Stimulated activated CD4-positive, alpha-beta T cell treated with anti-CD3 and anti-CD28 coated beads, Interleukin-15, amount 100 ng/mL, for 24 hours (primary cell): Measurements from ENCODE around the gene NTM.
"Not testable (repeated sequence)": the region's sequence is repeated elsewhere in the genome, so short reads cannot be mapped to it uniquely, and the experiment has no call there.

Source experiments
- DNase-seq: peaks from one replicate; pipeline ENCODE4 v3.0.0-alpha.2; 2020

Gene NTM

GRCh38 chr11:131370090-131370751, at the start of gene NTM:
Gene NTM, plus strand, starts transcription at chr11:131370615.
- DNase-seq = no peak

GRCh38 chr11:131324921-131325570, 45.4 kb upstream of the NTM start:
- no peak for DNase-seq

- no peak for DNase-seq
These were observed 43.6 kb upstream of the NTM start for GRCh38 chr11:131326829-131327228.

GRCh38 chr11:131327421-131327820, 43.0 kb upstream of the NTM start:
- DNase-seq = no peak

GRCh38 chr11:131328843-131329242, 41.6 kb upstream of the NTM start:
- no peak for DNase-seq

GRCh38 chr11:131331010-131331409, 39.4 kb upstream of the NTM start:
- DNase-seq = no peak

- no peak for DNase-seq
These were observed 38.9 kb upstream of the NTM start for GRCh38 chr11:131331546-131331945.

DNA sequence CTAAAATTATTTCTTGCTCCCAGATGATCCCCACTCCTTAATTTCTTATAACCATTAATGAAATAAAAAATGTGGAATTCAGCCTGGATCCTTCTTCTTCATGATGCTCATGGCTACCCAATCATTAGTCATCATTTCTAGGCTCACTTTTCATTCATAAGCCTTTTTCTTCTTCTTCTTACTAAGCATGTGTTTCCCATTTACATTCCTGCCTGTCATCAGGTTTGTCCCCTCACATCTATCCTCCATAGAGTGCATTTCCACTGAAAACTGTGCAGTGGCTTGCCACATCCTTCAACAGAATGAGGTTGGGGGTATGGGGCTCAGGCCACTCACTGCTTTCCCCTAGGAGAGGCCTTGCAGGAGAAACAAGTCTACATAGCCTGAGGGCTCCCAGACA, 35.8 kb upstream of the NTM start:
- DNase-seq = no peak

DNA sequence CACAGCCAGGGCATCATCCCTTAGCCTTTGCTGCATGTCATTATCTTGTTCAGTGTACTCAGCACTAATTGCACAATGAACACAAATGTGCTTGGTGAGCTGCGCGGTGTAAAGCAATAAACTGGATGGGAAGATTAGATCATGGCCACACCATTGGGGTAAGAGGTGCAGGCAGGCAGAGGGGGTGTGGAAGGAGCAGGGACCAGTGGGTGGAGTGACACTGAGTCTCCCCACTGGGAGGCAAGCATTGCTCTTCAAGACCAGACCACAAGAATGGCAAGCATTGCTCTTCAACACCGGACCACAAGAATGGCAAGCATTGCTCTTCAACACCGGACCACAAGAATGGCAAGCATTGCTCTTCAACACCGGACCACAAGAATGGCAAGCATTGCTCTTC, 28.5 kb upstream of the NTM start:
- DNase-seq = not testable (repeated sequence)

DNA sequence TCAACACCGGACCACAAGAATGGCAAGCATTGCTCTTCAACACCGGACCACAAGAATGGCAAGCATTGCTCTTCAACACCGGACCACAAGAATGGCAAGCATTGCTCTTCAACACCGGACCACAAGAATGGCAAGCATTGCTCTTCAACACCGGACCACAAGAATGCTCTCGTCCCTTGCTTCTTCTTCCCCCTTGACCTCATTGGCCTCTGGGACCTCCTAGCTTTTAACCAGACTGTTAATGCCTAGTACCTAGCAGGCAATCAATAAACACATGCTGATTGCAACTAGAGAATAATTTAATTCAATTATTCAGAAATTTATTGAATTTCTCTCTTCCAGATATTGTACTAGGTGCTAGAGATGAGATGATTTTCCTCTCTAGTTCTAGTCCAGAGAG, 28.0 kb upstream of the NTM start:
- DNase-seq = not testable (repeated sequence)

GRCh38 chr11:131345406-131345805, 25.0 kb upstream of the NTM start:
- no peak for DNase-seq

- DNase-seq = no peak
These were observed 20.9 kb upstream of the NTM start for GRCh38 chr11:131349368-131350086.

GRCh38 chr11:131350872-131351271, 19.5 kb upstream of the NTM start:
- DNase-seq = no peak

DNA sequence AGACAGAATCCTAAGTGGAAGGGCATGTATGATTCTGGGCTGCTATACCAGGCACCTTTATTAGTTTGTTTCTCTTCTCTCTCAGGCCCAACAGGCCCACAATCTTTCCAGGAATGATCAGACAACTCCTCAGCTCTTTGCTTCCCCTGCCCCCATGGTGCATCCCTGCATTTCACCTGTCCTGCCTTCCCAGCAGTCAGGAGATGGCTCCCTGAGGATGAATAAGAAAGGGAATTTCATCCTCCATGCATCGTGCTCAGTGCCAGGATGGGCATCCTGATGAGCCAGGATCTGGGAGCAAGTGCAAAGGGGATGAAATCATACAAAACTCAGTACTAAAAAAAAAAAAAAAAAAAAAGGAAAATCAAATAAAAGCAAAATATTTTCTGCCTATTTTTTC, 18.6 kb upstream of the NTM start:
- DNase-seq = no peak

DNA sequence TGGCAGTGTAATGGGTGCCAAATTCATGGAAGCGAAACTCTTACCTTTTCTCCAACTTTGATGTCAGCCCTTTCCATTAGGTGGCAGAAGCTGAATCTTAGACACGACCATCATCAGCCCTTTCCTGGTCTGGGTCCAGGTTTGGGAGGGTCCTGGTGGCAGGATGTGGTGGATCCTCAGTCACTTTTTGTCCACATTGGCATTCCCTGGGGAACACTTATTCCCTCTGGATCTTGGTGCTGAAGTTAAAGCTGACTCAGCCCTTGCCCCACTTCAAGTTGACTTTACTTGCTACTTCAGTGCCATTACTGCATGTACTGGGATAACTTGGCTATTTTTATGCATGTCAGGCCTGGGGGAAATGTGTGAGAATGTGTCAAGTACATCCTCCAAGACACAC, 16.6 kb upstream of the NTM start:
- DNase-seq = no peak

DNA sequence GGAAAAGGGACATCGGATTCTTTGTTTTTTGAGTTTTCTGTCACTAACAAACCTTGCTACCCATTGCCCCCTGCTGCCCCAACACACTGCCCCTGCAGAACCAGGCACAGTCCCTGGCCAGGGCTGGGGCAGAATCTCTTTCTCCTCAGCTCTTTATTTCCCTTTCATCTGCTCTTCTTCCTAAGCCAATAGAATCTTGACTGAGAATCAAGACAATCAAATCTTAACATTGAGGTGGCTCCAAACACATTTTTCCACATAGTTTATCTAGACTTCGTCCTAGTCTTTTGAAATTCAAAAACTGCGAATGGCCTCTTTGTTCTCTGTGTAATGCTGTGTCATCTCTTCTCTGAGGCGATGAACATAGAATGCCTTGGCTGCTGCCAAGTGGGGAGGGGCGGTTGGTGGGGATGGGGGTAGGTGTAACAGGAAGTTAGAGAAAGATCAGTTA, 16.1 kb upstream of the NTM start:
- DNase-seq = no peak

- no peak for DNase-seq
These were observed 14.2 kb upstream of the NTM start for GRCh38 chr11:131356206-131356605.

DNA sequence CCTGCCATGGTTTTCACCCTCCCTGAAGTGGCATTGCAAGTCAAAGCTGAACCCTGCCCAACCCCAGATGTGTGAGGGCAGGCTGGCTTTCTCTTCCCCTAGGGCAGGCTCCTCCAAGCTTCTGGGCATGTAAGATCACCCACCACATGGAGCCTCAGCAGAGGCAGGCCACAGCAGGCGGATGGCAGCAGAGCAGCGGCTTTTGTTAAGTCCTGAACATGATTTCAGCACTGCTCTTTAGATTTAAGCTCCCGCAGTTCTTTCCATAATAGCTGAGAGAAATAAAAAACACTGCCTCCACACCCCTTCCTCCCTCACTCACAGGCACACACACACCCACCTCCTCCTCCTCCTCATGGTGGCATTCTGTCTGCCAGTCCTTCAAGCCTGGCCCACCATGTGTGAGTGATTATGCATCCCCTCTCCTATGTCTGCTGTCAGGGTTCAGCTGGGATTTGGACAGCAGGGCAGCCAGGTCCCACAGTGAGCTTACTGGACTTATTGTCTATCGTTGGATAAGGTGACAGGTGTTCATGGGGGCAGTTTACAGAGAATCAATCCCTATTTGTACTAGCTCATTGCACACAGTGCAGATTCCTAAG, 5.0 kb upstream of the NTM start:
- DNase-seq = no peak

GRCh38 chr11:131370901-131371790, 731 bp downstream of the NTM start:
- no peak for DNase-seq

DNA sequence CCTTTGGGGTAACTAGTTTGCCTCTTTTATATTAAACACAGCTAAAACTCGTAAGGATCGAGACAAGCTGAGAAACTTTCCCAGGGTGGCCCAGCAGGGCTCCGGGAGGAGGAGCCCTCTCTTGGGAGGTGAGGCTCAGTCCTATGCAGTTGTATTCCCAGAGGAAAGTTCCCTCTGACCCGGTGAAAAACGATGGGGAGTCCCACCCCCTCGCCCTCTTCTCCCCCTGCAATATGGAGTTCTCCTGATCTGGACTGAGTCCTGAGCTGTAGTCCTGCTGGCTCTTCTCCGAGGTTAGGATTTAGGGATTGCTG, 1.3 kb downstream of the NTM start:
- no peak for DNase-seq

- no peak for DNase-seq
These were observed 2.0 kb downstream of the NTM start for GRCh38 chr11:131372234-131372962.

DNA sequence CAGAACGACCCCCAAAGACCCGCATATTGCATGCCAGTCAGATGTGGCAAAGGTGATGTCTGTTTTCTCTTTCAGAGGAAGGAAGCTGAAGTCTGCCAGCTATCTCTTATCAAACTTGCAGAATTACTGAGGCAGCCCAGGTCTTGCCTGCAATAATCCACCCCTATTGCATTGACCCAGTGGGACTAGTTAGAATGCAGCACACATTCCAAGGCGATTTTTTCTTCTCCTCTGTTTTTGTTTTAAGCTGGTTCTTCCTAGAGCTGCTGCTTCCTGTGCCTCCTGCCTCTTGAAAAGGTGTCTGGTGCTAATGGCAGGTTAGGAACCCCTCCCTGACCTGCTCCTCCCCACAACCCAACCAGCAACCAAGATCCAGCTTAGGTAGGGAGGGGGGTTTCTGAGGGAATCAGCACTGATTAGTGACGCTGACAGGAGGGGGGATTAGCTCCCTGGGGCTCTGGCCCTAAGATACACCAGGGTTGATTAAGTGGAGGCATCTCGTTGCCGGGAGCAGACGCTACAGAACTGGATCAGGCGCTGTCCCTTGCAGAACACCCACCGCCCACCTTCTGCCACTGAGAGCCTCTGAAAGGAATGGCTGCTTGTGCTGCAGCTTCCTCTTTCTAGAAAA, 2.8 kb downstream of the NTM start:
- DNase-seq = no peak
